ENCODE data around the gene LSM14A.

The LSM14A gene

GRCh38 chr19:34220472-34221063 lies 48.3 kb downstream of the LSM14A start:
- in situ Hi-C loops (cut with HindIII; ENCODE audit: low sequenced_read_pairs), result no loop called here
- TF ChIP-seq CTCF (IDR thresholded peaks at IDR 0.05; ENCODE audit: low read depth, low read length, missing control alignments), result peak; percentile 82
- no peak for DNase-seq (ENCODE audit: low read depth)
- H3K4me3 ChIP-seq (ENCODE audit: low read depth, low read length), result no peak overlapping the region

- no peak overlapping the region for H3K4me3 ChIP-seq (ENCODE audit: low read depth, low read length)
- in situ Hi-C loops (cut with HindIII; ENCODE audit: low sequenced_read_pairs), result no loop called here
Measured at GRCh38 chr19:34222386-34222785, 50.1 kb downstream of the LSM14A start.

GRCh38 chr19:34224996-34225658 lies 52.8 kb downstream of the LSM14A start:
- TF ChIP-seq CTCF (IDR thresholded peaks at IDR 0.05; ENCODE audit: low read depth, low read length, missing control alignments), result no peak
- in situ Hi-C loops (cut with HindIII; ENCODE audit: low sequenced_read_pairs), result no loop called here
- peak; percentile 42 for DNase-seq (ENCODE audit: low read depth)

More at GRCh38 chr19:34222386-34222785, 50.1 kb downstream of the LSM14A start:
- DNase-seq (ENCODE audit: low read depth), result no peak
- no peak for TF ChIP-seq CTCF (IDR thresholded peaks at IDR 0.05; ENCODE audit: low read depth, low read length, missing control alignments)

GRCh38 chr19:34225659-34226015 lies 53.3 kb downstream of the LSM14A start:
- H3K4me3 ChIP-seq (ENCODE audit: low read depth, low read length), result no peak overlapping the region
- in situ Hi-C loops (cut with HindIII; ENCODE audit: low sequenced_read_pairs), result no loop called here
- no peak for DNase-seq (ENCODE audit: low read depth)
- TF ChIP-seq CTCF (IDR thresholded peaks at IDR 0.05; ENCODE audit: low read depth, low read length, missing control alignments), result no peak

More at GRCh38 chr19:34224996-34225658, 52.8 kb downstream of the LSM14A start:
- no peak overlapping the region for H3K4me3 ChIP-seq (ENCODE audit: low read depth, low read length)

GRCh38 chr19:34226036-34226435 lies 53.7 kb downstream of the LSM14A start:
- DNase-seq (ENCODE audit: low read depth), result no peak
- no peak overlapping the region for H3K4me3 ChIP-seq (ENCODE audit: low read depth, low read length)
- in situ Hi-C loops (cut with HindIII; ENCODE audit: low sequenced_read_pairs), result no loop called here
- no peak for TF ChIP-seq CTCF (IDR thresholded peaks at IDR 0.05; ENCODE audit: low read depth, low read length, missing control alignments)

GRCh38 chr19:34228347-34228746 lies 56.0 kb downstream of the LSM14A start:
- no peak for DNase-seq (ENCODE audit: low read depth)
- H3K4me3 ChIP-seq (ENCODE audit: low read depth, low read length), result no peak overlapping the region
- in situ Hi-C loops (cut with HindIII; ENCODE audit: low sequenced_read_pairs), result no loop called here
- no peak for TF ChIP-seq CTCF (IDR thresholded peaks at IDR 0.05; ENCODE audit: low read depth, low read length, missing control alignments)

All from astrocyte of the cerebellum (primary cell).